D341Med (cell line): ENCODE measurements around the gene RAPH1.
"Not testable (repeated sequence)": the region's sequence is repeated elsewhere in the genome, so short reads cannot be mapped to it uniquely, and the experiment has no call there.

ENCODE experiments used
- DNase-seq: peaks from one replicate; pipeline ENCODE4 v3.0.0; 2012; ENCODE audit warnings: low spot score

The RAPH1 gene

DNA sequence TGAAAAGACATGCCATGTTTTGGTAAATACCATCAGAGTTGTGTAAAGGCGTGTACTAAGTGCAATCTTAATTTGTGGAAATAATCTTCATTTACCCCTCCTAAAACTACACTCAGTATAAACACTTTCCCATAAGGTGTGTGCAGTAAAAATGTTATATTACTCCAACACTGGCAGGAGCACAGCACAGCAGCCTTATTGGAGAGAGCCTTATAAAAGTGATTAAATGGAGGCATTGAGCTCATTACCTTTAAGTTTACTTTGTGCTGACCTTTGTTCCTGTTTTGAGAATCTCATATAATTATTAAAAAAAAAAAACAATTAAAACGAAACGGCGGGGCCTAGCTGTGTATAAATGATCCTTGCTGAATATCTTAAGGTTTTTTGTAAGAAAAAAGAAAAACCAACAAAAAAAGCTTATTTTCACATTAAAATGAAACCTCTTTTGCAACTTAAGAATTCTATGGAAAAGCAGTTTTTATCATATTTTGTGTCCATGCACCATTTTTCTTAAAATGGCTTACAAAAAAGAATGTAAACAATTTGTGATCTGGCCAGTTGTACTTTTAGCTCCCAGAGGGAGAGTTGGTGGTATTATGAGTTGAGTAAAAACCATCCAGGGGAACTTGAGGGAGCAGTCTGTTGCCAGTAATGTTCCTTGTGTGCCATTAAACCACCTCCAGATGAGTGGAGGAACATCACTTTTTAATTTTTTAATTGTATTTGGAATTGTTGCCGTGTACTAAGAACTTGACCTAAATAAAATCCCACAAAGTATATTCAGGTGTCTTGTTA is 103.5 kb downstream of the RAPH1 start:
- no peak for DNase-seq

DNA sequence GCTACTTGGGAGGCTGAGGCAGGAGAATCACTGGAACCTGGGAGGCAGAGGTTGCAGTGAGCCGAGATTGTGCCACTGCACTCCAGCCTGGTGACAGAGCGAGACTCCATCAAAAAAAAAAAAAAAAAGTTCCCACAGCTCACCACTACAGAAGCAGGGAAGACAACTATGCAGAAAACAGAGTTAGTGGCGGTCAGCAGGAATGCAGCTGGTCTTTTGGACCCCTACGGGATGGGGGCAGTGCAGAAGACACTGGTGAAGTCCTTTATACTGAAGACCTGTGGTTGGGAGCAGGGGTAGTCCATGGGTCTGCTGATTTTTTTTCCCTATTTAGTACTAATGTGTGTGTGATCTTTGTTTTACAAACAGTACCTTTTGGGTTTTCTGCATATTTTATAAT is 105.5 kb downstream of the RAPH1 start:
- DNase-seq = not testable (repeated sequence)

DNA sequence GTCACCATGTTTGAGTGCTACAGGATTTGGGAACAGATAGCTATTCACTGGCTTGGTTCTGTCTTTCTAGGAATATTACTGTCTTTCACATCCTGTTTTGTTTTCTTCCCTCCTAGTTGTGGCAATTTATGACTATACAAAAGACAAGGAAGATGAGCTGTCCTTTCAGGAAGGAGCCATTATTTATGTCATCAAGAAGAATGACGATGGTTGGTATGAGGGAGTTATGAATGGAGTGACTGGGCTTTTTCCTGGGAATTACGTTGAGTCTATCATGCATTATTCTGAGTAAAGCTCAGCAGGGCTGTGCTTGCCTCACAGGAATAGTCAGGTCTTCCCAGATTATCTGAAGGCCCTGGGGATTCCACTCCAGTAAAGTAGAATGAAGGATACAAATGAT is 108.0 kb downstream of the RAPH1 start:
- peak; percentile 29 for DNase-seq

DNA sequence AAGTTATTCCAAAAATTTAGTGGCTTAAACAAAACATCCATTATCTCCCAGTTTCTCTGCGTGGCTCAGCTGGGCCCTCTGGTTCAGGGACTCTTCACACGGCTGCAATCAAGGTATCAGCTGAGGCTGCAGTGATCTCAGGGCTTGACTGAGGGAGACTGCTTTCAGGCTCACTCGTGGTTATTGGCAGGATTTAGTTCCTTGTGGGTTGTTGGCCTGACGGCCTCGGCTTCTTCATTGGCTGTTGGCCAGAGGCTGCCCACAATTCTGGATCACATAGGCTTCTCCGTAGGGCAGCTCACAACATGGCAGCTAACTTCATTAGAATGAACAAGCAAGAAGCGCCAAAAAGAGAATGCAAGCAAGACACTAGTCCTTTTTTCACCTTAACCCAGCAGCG is 116.8 kb downstream of the RAPH1 start:
- no peak for DNase-seq

DNA sequence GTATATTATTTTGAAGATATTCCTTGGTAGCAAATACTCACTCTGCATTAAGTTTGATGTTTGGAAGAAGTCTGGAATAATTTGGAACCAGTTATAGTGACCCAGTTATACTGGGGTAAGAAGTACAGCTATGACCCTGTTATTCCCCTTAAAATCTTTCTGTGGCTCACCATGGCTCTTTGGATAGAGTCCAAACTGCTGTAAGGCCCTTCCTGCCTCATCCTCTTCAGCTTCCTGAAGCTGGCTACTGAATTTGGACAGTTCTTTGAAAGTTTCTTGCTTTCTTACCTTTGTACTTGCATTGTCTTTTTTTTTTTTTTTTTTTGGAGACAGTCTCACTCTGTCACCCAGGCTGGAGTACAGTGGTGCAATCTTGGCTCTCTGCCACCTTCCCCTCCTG is 121.3 kb downstream of the RAPH1 start:
- no peak for DNase-seq

DNA sequence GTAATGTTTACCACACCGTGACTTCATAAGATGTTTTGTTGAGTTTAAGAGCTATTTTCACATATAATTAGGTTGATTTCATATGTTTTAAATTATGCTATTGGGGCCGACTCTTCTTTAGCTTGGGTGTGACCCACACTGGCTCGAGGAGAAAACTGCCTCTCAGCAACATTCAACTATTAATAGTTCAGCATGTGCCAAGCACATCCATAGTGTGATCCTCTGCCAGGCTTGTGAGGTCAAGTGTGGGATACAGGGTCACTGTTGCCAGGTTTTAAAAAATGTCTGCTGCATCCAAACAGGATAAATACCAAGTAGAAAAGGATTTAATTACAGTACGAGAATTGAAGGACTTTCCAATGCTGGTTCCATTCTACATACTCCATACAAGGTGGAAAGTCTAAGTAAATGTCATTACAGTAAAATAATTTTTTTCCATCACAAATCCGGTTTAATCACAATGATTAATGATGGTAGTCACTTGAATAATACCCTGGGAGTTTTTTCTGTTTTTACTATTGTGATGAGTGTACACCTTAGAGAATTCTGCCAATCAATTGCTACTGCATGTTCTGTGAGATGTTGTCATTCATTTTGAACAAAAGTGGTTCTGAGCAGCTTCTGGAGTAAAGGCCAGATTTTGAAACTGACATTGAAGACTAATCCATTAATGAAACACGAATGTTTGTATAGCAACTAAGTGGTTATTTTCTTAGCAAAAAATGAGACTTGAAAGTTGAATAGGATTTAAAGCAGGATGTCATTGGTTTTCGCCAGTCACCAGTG is 122.4 kb downstream of the RAPH1 start:
- no peak for DNase-seq

DNA sequence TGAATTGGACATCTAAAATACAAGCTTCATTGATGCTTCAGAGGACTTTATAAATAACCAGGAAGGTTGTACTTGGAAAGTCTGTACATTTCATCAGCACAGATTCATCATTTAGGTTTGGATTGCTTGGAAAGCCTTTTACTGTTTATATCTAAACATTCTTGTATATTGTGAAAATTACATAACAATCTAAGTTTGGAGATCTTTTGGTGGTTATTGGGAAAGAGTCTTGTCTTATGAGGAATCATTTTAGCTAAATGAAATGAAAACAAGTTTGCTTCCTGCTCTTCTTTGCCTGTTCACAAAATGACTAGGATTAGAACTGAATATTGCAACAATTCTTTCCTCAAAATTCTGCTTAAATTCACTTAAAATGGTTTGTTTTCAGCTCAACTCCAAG is 127.6 kb downstream of the RAPH1 start:
- DNase-seq = no peak

DNA sequence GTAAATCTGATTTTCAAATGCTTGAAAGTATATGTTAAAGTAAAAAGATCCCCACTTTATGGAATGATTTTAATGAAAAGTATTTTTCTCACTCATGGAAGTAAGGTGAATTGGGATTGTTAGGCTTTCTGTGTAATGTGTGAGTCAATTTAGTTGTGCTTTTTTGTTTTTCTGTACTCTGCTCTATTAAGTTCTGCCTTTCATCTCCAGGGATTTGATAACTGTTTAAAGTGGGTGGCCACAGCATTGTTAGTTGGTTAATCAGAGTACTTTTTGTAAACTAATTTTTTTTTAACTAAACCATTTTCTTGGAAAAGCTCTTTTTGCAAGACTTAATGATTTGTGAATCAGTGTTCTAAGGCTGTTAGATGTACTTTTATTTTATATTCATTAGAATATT is 130.1 kb downstream of the RAPH1 start:
- no peak for DNase-seq

DNA sequence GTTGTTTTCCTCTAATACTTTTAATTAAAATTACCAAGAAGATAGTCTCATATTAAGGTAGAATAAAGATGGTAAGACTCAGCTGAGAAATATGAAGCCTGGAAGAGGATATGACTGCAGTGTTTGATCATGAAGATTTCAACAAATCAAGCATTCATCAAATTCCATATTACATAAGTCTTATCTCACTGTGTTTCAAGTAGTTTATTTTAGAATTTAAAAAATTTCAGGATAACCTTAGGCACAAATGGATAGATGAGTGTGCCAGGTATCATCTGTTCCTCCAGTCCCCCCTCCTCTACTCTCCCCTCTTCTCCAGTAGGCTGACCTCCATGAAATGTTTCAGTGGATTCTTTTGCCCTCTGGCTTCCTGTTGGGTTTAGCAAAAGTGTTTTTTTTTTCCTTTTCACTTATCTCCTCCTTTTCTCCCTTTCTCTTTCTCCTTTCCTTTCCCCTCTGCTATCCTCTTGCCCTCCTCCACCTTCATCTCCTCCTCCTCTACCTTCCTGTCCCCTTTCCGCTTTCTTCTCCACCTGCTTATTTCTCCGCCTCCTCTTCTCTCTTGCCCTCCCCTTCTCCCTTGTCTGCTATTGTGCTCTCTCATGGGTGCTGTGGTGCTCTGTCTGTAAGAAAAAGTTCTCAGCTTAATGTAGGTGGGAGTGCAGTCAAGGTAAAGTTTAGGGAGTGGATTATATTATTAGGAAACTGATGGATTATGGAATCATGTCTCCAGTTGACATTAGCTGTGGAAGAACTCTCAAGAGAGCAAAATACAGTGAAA is 134.1 kb downstream of the RAPH1 start:
- DNase-seq = no peak

DNA sequence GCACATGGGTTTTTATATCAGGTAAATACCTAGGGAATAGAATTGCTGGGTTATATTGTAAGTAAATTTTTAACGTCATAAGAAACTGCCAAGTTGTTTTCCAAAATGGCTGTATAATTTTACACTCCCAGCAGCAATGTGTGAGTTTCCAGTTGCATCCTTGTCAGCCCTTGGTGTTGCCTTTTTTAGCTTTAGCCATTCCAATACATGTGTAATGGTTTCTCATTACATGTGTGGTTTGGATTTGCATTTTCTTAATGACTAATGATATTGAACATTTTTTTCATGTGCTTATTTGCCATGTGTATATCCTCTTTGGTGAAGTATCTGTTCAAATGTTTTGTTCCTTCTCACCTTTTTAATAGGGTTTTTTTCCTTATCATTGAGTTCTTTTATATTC is 136.1 kb downstream of the RAPH1 start:
- DNase-seq = no peak

DNA sequence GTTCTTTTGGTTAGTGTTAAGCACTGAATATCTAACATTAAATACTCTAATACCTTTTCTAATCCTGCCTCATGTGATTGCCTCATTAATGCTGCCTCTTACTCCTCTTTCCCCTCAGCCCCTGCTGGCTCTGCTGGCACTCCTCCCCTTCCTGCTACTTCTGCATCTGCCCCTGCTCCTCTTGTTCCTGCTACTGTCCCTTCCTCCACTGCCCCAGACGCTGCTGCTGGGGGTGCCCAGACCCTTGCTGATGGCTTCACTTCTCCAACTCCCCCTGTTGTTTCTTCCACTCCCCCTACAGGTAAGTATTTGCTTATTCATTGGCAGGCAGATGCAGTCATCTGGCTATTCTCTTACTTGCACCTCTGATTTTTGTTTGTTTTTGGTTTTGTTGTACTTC is 138.4 kb downstream of the RAPH1 start:
- peak; percentile 70 for DNase-seq

DNA sequence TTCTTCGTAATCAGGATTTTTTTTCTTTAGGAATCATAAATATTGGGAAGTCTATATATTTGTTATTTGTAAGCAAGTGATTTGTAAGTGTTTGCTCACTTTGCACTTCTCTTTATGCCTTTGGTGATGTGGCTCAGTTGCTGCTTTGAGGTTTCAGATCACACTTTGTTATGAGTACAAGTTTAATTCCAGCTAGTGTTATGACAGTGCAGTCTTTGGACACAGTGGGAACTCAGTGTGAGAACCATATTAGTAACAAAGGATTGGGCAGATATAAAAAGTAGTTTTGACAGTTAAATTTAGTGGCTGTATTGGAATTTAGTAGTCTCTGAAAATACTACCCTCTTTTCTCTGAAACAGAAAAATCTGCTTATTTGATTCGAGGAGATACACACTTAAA is 139.2 kb downstream of the RAPH1 start:
- no peak for DNase-seq

DNA sequence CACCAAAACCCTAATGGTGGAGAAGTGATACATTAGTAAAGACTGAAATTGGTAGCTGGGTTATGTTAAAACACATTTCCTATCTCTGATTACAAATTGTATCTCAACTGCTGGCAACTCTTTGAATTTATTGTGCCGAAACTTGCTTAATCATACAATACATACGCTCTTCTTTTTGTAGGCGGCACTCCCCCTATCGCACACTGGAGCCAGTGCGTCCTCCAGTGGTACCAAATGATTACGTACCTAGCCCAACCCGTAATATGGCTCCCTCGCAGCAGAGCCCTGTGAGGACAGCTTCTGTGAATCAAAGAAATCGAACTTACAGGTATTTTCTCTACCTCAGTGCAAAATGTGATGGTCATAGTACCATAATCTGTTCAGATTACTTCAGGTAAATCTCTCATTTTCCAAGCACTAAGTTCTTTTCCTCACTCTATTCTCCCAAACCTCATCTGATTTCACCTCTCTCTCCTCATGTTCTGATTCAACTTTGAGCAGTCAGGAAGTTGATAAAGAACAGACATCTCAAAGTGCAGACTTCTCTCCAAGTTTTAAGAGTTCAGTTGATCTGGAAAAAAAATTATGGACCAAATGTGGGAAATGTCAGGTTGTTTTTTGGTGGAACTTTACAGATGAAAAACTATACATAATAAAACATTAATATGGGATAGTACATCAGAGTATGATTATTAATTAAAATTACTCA is 140.4 kb downstream of the RAPH1 start:
- peak; percentile 34 for DNase-seq

DNA sequence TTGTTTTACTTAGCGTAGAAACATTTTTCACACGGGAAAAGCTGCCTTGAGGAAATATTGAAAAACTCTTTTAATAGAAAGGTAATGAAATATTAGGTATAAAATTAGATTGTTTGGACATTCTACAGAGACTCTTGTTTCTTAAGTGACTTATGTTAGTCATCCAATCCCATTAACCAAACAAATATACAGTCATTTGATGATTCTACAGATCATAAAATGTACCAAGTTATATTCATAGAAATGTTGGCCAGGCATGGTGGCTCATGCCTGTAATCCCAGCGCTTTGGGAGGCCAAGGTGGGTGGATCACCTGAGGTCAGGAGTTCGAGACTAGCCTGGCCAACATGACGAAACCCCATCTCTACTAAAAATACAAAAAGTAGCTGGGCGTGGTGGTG is 146.9 kb downstream of the RAPH1 start:
- DNase-seq = not testable (repeated sequence)

DNA sequence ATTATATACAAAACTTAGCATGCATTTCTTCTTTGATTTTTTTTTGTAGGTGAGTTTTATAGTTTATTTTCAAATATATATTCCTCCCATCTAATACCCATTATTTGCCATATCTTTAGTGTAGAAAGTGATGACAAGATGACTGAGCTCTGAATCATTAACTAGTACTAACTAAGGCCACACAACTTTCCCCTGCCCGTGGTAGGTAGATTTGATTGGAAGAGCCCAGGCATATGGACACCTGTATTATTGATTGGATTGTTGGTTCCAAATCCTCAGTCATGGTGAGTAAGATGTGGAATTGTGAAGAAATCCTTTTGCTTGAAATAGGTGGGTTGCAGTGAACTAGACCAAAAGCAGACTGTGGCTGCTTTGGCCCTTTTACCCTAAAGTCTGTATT is 152.1 kb downstream of the RAPH1 start:
- no peak for DNase-seq

DNA sequence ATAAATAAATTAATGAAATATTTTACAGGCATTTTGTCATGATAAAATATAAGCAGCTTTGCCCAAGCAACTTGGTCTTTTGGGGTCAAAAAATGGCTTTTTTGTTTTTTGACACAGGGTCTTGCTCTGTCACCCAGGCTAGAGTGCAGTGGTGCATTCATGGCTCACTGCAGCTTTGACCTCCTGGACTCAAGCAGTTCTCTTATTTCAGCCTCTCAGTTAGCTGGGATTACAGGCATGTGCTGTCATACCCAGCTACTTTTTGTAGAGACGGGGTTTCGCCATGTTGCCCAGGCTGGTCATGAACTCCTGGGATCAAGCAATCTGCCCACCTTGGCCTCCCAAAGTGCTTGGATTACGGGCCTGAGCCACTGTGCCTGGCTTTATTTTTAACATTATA is 155.9 kb downstream of the RAPH1 start:
- DNase-seq = no peak

DNA sequence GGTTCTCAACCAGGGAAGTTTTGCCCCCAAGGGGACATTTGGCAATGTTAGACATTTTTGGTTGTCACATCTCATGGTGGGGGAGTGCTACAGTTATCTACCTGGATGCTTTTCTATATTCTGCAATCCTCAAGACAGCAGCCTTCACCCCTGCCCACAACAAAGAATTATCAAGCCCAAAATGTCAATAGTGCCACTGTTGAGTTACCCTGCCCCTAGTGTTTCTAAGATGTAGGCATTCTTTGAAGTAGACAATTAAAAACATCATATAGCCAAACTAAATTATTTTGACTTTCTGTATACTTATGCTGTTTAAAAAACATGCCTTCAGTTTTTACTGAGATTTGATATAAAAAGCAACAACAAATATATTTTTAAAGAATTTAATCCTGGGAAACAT is 158.9 kb downstream of the RAPH1 start:
- no peak for DNase-seq

DNA sequence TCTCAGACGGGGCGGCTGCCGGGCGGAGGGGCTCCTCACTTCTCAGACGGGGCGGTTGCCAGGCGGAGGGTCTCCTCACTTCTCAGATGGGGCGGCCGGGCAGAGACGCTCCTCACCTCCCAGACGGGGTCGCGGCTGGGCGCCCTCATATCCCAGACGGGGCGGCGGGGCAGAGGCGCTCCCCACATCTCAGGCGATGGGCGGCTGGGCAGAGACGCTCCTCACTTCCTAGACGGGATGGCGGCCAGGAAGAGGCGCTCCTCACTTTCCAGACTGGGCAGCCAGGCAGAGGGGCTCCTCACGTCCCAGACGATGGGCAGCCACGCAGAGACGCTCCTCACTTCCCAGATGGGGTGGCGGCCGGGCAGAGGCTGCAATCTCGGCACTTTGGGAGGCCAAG is 162.4 kb downstream of the RAPH1 start:
- not testable (repeated sequence) for DNase-seq

DNA sequence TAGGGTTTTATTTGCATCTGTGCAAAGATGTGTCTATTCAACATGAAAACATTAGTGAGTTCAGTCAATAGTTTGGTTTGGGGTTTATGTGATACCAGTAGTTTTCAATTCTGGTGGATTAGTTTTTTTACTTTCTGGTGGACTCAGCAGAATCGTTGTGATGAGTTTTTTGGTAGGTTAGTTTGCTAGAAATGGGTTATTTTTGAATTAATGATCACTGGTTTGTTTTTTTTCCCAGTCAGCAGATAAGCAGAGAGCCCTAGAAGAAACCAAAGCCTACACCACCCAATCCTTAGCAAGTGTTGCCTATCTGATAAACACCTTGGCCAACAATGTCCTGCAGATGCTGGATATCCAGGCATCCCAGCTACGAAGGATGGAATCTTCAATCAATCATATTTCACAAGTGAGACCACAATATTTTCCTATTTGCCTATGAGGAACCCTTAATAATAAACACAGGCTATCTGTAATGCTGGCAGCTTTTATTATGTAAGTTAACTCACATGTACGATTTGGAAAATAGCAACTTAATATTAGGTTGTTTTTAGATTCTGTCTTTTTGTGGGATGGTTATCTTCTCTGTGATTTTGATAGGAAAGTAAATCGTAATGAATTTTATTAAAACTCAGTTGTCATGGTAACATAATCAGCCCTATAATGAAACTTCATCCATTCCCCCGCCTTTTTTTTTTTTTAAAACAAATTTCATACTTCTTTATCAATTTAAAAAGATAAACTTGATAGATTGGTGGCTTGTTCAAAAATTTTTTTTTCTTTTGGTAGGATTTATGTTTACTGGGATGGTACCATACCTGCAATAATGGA is 168.2 kb downstream of the RAPH1 start:
- DNase-seq = no peak

DNA sequence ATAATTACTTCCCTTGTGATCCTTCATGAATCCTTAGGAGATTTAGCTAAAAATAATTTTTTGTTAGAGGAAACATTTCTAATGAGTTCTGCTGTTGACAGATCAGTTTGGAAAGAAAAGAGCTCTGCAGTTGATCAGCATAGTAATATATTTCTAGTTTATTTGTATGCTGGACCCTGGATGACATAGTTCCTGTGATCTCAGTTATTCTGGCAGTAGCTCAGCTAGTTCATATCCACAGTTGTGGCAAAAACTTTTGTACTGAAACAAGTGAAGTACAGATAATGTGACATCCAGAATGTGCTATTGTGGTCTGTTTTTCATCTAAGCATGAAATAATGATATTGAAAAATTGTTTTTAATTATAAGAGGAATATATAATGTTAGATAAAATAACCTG is 173.2 kb downstream of the RAPH1 start:
- DNase-seq = no peak

DNA sequence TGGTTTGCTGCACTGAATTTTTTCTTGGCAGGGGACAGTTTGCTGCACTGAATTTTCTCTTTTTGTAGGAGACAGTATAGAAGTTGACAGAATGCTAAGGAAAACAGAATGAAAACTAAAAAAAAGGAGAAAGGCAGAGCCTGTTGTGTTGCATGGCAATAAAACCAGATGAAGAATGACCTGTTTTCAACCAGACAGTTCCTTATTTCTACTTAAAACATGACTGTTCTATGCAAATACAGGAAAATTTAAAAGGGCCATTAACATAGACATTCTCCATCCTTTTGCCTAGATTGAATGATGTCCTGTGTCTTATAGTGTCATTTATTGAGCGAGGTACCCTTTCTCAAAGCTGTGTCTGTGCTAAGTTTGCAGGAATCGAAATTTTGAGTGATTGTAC is 173.6 kb downstream of the RAPH1 start:
- DNase-seq = no peak
